Upper lobe of right lung (tissue), 1 donor: ENCODE results near the gene C19orf12. TPM values are rescaled to one million over a fixed set of nuclear protein-coding genes. Genes with fewer than 3 reads are reported as not detected.

Source experiments
- ATAC-seq: fragments of 200-7000 bp; cut with Tn5 transposase; one replicate; pipeline ENCODE4 v1.9.1; 2020; ENCODE audit warnings: mild to moderate bottlenecking, moderate library complexity
- DNase-seq: peaks from one replicate; pipeline ENCODE4 v3.0.0-alpha.2; 2020
- H3K27ac ChIP-seq: fragments of 200-600 bp; one replicate; pipeline ENCODE4 v1.8.0; 2022
- H3K27me3 ChIP-seq: fragments of 200-600 bp; one replicate; pipeline ENCODE4 v1.8.0; 2022; ENCODE audit warnings: mild to moderate bottlenecking
- H3K36me3 ChIP-seq: fragments of 200-600 bp; one replicate; pipeline ENCODE4 v1.8.0; 2022
- H3K4me1 ChIP-seq: fragments of 200-600 bp; one replicate; pipeline ENCODE4 v1.8.0; 2022
- H3K4me3 ChIP-seq: fragments of 200-600 bp; one replicate; pipeline ENCODE4 v1.8.0; 2022; ENCODE audit warnings: mild to moderate bottlenecking
- H3K9me3 ChIP-seq: fragments of 200-600 bp; one replicate; pipeline ENCODE4 v1.8.0; 2022
- intact Hi-C: fragments of 100-400 bp; cut with DNase I; formaldehyde crosslinking; loops from one replicate; pipeline ENCODE4 v1.11.0; 2022
- total RNA-seq: library from RNA; stranded (reverse); fragmentation: NEBNext Ultra II Directional; extraction: Animal tissue kit (Norgen Biotek cat#: 25700); gene quantifications from one replicate; pipeline ENCODE4 v1.2.1, GENCODE V29; 2021
- TF ChIP-seq, protein P1 (sequence below): fragments of 200-600 bp; IDR thresholded peaks from one replicate; pipeline ENCODE4 v1.8.0; 2022; ENCODE audit warnings: antibody characterized with exemption
- donor health status: DM: no; HTN: yes; CAD: no; lungs with severe emphysema.

C19orf12 gene
- total RNA-seq, 1 donor from 2014 or later: 22.1 TPM

DNA sequence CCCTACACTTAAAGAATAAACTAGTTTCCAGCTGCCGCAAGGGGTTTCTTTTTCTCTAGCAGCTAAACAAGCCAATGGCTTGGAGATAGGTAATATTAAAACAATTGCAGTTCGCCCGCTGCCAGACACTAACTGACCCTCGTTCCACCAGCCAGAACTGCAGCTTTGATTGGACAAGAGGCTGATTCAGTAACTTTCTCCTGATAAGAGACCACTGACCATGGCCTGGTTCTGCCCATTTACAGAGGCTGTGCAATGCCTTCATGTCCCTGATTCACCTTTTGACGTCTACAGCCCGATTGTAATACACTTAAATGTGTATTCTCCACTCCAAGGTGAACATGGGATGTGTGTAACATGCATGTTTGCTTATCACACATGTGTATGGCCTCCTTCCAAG, 12.8 kb upstream of the C19orf12 start:
- DNase-seq (no peak), ATAC-seq (no peak)
- no peak overlapping the region for H3K4me3 ChIP-seq
- H3K4me1 ChIP-seq: peaks cover 11% of the 10 kb centered on the region
- no peak overlapping the region for H3K27ac ChIP-seq
- H3K9me3 ChIP-seq: no peaks in the 10 kb centered on the region
- H3K27me3 ChIP-seq: peaks cover 47% of the 10 kb centered on the region
- no peaks in the 10 kb centered on the region for H3K36me3 ChIP-seq
- intact Hi-C loops: no loop called here
- TF ChIP-seq, protein P1, sequence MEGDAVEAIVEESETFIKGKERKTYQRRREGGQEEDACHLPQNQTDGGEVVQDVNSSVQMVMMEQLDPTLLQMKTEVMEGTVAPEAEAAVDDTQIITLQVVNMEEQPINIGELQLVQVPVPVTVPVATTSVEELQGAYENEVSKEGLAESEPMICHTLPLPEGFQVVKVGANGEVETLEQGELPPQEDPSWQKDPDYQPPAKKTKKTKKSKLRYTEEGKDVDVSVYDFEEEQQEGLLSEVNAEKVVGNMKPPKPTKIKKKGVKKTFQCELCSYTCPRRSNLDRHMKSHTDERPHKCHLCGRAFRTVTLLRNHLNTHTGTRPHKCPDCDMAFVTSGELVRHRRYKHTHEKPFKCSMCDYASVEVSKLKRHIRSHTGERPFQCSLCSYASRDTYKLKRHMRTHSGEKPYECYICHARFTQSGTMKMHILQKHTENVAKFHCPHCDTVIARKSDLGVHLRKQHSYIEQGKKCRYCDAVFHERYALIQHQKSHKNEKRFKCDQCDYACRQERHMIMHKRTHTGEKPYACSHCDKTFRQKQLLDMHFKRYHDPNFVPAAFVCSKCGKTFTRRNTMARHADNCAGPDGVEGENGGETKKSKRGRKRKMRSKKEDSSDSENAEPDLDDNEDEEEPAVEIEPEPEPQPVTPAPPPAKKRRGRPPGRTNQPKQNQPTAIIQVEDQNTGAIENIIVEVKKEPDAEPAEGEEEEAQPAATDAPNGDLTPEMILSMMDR: no peak

DNA sequence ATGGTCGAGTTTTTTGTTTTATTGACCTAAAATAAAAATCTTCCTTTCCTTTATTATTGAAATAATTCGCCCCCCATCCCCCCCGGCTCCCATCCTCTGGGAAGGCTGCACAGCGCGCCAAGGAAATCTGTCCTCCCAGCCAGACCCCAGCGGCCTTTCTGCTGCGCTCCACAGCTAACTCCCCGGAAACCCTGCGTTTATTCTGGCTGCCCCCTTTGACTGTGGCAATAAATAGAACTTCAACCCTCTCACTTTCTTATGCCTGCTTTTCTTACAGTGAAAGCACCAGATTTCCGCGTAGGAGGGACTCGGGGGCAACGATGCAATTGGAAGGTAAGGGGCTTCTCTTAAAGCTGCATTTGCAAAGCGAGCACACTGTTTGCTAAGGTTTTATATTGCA, 9.7 kb upstream of the C19orf12 start:
- TF ChIP-seq, protein P1: no peak
- H3K4me3 ChIP-seq: no peak overlapping the region
- H3K36me3 ChIP-seq: no peaks in the 10 kb centered on the region

DNA sequence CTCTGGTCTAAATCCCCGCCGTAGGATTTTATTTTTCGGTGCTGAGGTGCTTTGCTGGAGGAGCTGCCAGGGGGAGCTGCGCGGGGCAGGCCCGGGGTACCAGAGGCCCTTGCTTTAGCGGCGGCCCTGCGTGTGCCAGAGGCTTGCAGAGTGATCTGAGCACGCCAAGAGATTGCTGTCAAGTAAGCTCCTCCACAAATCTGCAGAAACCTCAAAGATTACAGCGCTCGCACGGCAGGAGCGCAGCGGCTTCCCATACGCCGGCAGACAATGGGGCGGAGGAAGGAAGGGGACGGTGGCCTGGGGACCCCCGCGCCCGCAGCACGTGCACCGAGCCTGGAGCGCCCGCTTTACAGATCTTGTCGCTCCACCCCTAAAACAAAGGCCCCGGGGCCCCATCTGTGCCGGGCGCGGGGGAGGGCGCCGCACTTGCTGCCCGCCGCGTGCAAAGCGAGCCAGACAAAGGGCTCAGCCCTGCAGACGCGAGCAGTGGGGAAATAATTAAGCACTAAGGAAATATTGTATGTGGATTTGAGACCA, 9.1 kb upstream of the C19orf12 start:
- intact Hi-C loops: no loop called here
- Histone ChIP-seq H3K27me3 (peaks cover 32% of the 10 kb centered on the region), H3K4me1 (peaks cover 9% of the 10 kb centered on the region), H3K27ac (no peak overlapping the region), H3K9me3 (no peaks in the 10 kb centered on the region), H3K4me3 (peak overlapping the region; percentile 14), H3K36me3 (no peaks in the 10 kb centered on the region)
- TF ChIP-seq, protein P1: no peak
- DNase-seq: no peak
- no peak for ATAC-seq

More for the DNA sequence above, 9.7 kb upstream of the C19orf12 start:
- intact Hi-C loops: no loop called here
- Histone ChIP-seq H3K27ac (no peak overlapping the region), H3K27me3 (peaks cover 35% of the 10 kb centered on the region), H3K4me1 (peaks cover 9% of the 10 kb centered on the region), H3K9me3 (no peaks in the 10 kb centered on the region)
- ATAC-seq (no peak), DNase-seq (no peak)

DNA sequence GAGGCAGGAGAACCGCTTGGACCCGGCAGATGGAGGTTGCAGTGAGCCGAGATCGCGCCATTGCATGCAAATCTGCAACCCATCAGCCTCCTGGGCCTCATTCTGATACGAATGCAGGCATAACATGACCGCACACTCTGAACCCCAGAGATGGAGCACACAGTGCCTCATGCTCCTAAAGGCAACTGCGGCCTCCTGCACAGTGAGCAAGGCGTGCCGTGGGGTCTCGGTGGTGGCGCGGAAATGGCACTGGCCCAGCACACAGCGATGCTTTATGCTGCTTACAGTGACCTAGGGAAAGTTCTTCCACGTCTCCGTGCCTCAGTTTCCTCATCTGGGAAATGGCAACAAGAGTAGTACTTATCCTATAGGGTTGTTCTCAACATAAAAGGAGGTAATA, 2.0 kb upstream of the C19orf12 start:
- no peaks in the 10 kb centered on the region for H3K27me3 ChIP-seq
- no peaks in the 10 kb centered on the region for H3K36me3 ChIP-seq
- ATAC-seq (no peak), DNase-seq (no peak)
- H3K27ac ChIP-seq: no peak overlapping the region
- intact Hi-C loops: no loop called here
- H3K4me3 ChIP-seq: no peak overlapping the region
- H3K9me3 ChIP-seq: no peaks in the 10 kb centered on the region
- TF ChIP-seq, protein P1: no peak
- H3K4me1 ChIP-seq: peaks cover 22% of the 10 kb centered on the region

DNA sequence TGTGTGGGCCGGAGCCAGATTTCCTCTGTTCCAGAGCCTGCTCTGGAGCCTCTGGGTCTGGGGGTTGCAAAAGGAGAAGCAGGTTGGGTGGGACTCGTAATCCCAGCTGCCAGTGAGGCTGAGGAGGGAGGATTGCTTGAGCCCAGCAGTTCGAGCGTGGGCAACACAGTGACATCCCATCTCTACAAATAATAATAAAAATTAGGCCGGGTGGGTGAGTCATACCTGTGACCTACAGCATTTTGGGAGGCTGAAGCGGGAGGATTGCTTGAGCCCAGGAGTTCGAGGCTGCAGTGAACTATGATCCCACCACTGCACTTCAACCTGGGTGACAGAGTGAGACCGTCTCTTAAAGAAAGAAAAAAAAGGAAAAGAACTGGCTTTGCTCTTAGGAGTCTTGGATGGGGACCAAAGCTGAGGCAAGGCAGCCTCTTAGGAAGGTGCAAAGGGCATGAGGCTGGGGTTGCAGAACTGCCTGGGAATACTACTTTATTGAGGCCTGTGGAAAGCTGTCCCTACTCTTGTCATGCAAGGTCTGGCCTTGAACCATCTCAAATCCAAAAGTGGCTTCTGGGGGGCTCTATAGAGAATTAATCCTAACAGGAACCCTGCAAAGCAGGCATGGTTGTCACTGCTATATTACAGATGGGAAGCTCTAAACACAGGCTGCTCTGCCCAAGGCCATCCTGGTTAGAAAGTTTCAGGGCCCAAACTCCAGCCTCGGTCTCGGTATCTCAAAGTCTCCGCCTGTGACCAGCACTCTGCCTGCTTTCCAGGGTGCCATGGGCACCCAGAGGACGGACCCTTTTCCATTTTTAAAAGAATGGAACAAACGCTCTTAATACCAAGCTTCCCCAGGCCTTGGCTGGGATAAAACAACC, 880 bp upstream of the C19orf12 start:
- TF ChIP-seq, protein P1: no peak
- no peaks in the 10 kb centered on the region for H3K27me3 ChIP-seq
- ATAC-seq (no peak), DNase-seq (no peak)
- H3K4me3 ChIP-seq: peak overlapping the region; percentile 87
- H3K36me3 ChIP-seq: no peaks in the 10 kb centered on the region
- intact Hi-C loops: no loop called here
- peaks cover 22% of the 10 kb centered on the region for H3K4me1 ChIP-seq
- H3K27ac ChIP-seq: peak overlapping the region; percentile 99
- H3K9me3 ChIP-seq: no peaks in the 10 kb centered on the region
